Neuronal stem cell (in vitro differentiated cells): ENCODE results near the gene RNF215.
A peak's percentile ranks its signal among the peaks of the same experiment; 100 is the strongest.

Source experiments
- DNase-seq: peaks from one replicate; pipeline ENCODE4 v3.0.0-alpha.2; 2013; ENCODE audit warnings: low spot score
- H2AFZ ChIP-seq: one replicate; pipeline ENCODE4 v1.6.1; 2013; ENCODE audit warnings: mild to moderate bottlenecking, low read length, inconsistent platforms
- H2AK5ac ChIP-seq: 2 replicates; pipeline ENCODE4 v1.6.1; 2013; ENCODE audit warnings: low read depth, mild to moderate bottlenecking, inconsistent platforms, low read length, moderate library complexity, mixed read lengths
- H2BK120ac ChIP-seq: 2 replicates; pipeline ENCODE4 v1.6.1; 2013; ENCODE audit warnings: low read depth, mild to moderate bottlenecking, inconsistent platforms, low read length, moderate library complexity, mixed read lengths
- H2BK12ac ChIP-seq: one replicate; pipeline ENCODE4 v1.6.1; 2013; ENCODE audit warnings: low read length, inconsistent platforms
- H2BK15ac ChIP-seq: 2 replicates; pipeline ENCODE4 v1.6.1; 2013; ENCODE audit warnings: mild to moderate bottlenecking, low read length, inconsistent platforms, mixed read lengths
- H2BK5ac ChIP-seq: one replicate; pipeline ENCODE4 v1.6.1; 2013; ENCODE audit warnings: inconsistent platforms, mild to moderate bottlenecking, low read length, moderate library complexity
- H3K14ac ChIP-seq: one replicate; pipeline ENCODE4 v1.6.1; 2013; ENCODE audit warnings: low read length, inconsistent platforms
- H3K18ac ChIP-seq: 2 replicates; pipeline ENCODE4 v1.6.1; 2013; ENCODE audit warnings: low read length, inconsistent platforms
- H3K23ac ChIP-seq: 2 replicates; pipeline ENCODE4 v1.6.1; 2013; ENCODE audit warnings: low read depth, mild to moderate bottlenecking, mixed read lengths, low read length, inconsistent platforms; ENCODE audit not compliant: poor library complexity
- H3K27ac ChIP-seq: replicated peaks from 3 replicates; pipeline ENCODE4 v1.5.1; 2013; ENCODE audit warnings: low read length, inconsistent platforms
- H3K27me3 ChIP-seq, 3 experiments: 2 replicates each; pipeline ENCODE4 v1.6.1; 2013; ENCODE audit warnings: low read length in 3 of 3, mild to moderate bottlenecking in 2 of 3, inconsistent platforms in 1 of 3, low read depth in 1 of 3, mixed read lengths in 1 of 3, moderate library complexity in 1 of 3; ENCODE audit not compliant: control insufficient read depth in 3 of 3, insufficient read depth in 3 of 3
- H3K36me3 ChIP-seq, 2 donors: replicated peaks in 1 of 2; 2 replicates each; pipeline ENCODE4 v1.6.1; 2013; ENCODE audit warnings: low read length in 2 of 2; ENCODE audit not compliant: control insufficient read depth in 2 of 2, insufficient read depth in 2 of 2
- H3K4ac ChIP-seq: 2 replicates; pipeline ENCODE4 v1.6.1; 2013; ENCODE audit warnings: inconsistent platforms, mild to moderate bottlenecking, low read length, moderate library complexity
- H3K4me1 ChIP-seq, 2 donors: 1 replicate in 1 of 2; 2 replicates in 1 of 2; pipeline ENCODE4 v1.6.1; 2013; ENCODE audit warnings: low read length in 2 of 2, low read depth in 1 of 2; ENCODE audit not compliant: control insufficient read depth in 2 of 2, insufficient read depth in 1 of 2
- H3K4me2 ChIP-seq: one replicate; pipeline ENCODE4 v1.6.1; 2013; ENCODE audit warnings: mild to moderate bottlenecking, low read length, inconsistent platforms; ENCODE audit not compliant: insufficient read depth, poor library complexity, severe bottlenecking
- H3K4me3 ChIP-seq, 2 donors: 2 replicates each; pipeline ENCODE4 v1.5.1; 2013; ENCODE audit warnings: low read length in 2 of 2, mild to moderate bottlenecking in 2 of 2, inconsistent platforms in 1 of 2, moderate library complexity in 1 of 2
- H3K79me1 ChIP-seq: one replicate; pipeline ENCODE4 v1.6.1; 2013; ENCODE audit warnings: low read depth, mild to moderate bottlenecking, inconsistent platforms, low read length, moderate library complexity
- H3K9ac ChIP-seq: one replicate; pipeline ENCODE4 v1.6.1; 2013; ENCODE audit warnings: mild to moderate bottlenecking, low read depth, low read length, inconsistent platforms; ENCODE audit not compliant: poor library complexity
- H3K9me3 ChIP-seq, 2 donors: replicated peaks in 1 of 2; 2 replicates each; pipeline versions ENCODE3 to v1.6.1; 2013; ENCODE audit warnings: low read length in 2 of 2, mild to moderate bottlenecking in 2 of 2, inconsistent platforms in 1 of 2, low read depth in 1 of 2, mixed read lengths in 1 of 2, moderate library complexity in 1 of 2; ENCODE audit not compliant: control insufficient read depth in 2 of 2, insufficient read depth in 1 of 2
- H4K8ac ChIP-seq: one replicate; pipeline ENCODE4 v1.6.1; 2013; ENCODE audit warnings: low read depth, mild to moderate bottlenecking, inconsistent platforms, low read length, moderate library complexity
- H4K91ac ChIP-seq: one replicate; pipeline ENCODE4 v1.6.1; 2013; ENCODE audit warnings: low read length, low read depth, mild to moderate bottlenecking, inconsistent platforms; ENCODE audit not compliant: poor library complexity
- WGBS, 2 donors: extraction: QIAGEN DNeasy Blood & Tissue Kit; methylation state at CpG; one replicate each; pipeline ENCODE4 v1.1.7; 2013; ENCODE audit warnings: missing lambda C conversion rate in 2 of 2, mixed read lengths in 1 of 2; ENCODE audit not compliant: insufficient read length in 2 of 2, insufficient replicate concordance in 1 of 2; ENCODE audit errors: extremely low coverage in 2 of 2; 5-methylcytosine and 5-hydroxymethylcytosine counted together

The RNF215 gene

DNA sequence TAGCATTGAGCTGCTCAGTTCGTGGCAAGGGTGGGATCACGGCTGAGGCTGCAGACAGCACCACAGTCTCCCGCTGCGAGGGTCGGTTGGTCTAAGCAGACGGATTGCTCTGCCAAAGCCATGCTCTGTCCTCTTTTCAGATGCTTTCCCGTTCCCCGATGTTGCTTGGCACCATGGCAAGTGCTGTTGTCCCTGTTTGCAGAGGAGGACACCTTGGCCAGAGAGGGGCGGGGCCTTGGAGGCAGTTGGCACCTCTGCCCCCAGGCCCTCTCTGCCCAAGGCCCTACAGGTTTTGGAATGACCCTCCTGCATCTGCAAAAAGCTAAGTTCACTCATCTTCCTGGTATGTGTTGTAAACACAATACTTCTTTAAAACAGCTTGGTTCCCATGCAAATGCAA, 18.8 kb downstream of the RNF215 start:
- Histone ChIP-seq H2AK5ac (no peak overlapping the region), H2BK15ac (no peak overlapping the region), H3K27ac (no peak overlapping the region), H3K4me3 (peak overlapping the region in 1 of 2 donors; percentile 53), H3K23ac (no peak overlapping the region), H3K9ac (no peak overlapping the region), H2AFZ (no peak overlapping the region), H3K4me1 (peaks cover 2 to 5% of the 10 kb centered on the region in 2 donors), H3K4me2 (no peak overlapping the region), H3K27me3 (no peaks in the 10 kb centered on the region), H4K91ac (no peak overlapping the region), H3K4ac (no peak overlapping the region), H4K8ac (no peak overlapping the region), H3K14ac (no peak overlapping the region), H3K18ac (no peak overlapping the region), H2BK120ac (no peak overlapping the region), H3K79me1 (peaks cover 2% of the 10 kb centered on the region), H2BK5ac (no peak overlapping the region), H3K9me3 (no peaks in the 10 kb centered on the region), H2BK12ac (no peak overlapping the region), H3K36me3 (peaks cover 0 to 5% of the 10 kb centered on the region in 2 donors)
- no peak for DNase-seq
- WGBS, 2 donors = no CpG with 5 or more reads among the region's 9 CpGs

DNA sequence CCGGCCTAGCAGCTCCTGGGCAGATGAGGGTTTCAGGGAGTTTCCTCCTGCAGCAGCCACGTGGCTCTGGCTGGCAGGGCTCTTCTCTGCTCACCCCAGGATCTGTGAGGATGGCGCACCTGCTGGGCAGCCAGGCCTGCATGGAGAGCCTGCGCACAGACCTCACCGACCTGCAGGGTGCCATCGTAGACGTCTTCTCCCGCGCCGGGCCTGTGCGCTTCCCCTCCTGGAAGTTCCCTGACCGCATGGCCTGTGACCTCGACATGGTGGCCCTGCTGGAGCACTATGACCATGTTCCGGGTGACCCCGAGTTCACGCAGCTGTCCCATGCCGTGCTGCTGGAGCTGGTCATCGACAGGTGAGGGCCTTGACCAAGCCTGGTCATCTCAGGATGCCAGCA, 21.3 kb downstream of the RNF215 start:
- no peak overlapping the region for H4K8ac ChIP-seq
- H3K27me3 ChIP-seq = no peaks in the 10 kb centered on the region
- peak overlapping the region; percentile 75 for H2BK5ac ChIP-seq
- peak overlapping the region; percentile 56 for H2AK5ac ChIP-seq
- peak overlapping the region; percentile 60 for H3K9ac ChIP-seq
- no peak overlapping the region for H2AFZ ChIP-seq
- no peak overlapping the region for H3K18ac ChIP-seq
- no peak overlapping the region for H2BK12ac ChIP-seq
- H3K36me3 ChIP-seq = peaks cover 0 to 9% of the 10 kb centered on the region in 2 donors
- H3K27ac ChIP-seq = no peak overlapping the region
- H2BK120ac ChIP-seq = no peak overlapping the region
- H3K4me3 ChIP-seq = no peak overlapping the region
- WGBS, 2 donors = no CpG with 5 or more reads among the region's 18 CpGs
- H3K4ac ChIP-seq = no peak overlapping the region
- H3K9me3 ChIP-seq = no peaks in the 10 kb centered on the region
- no peak for DNase-seq
- no peak overlapping the region for H4K91ac ChIP-seq
- H3K23ac ChIP-seq = no peak overlapping the region
- H3K14ac ChIP-seq = no peak overlapping the region
- no peak overlapping the region for H3K4me2 ChIP-seq
- no peak overlapping the region for H2BK15ac ChIP-seq
- H3K4me1 ChIP-seq = peaks cover 0 to 3% of the 10 kb centered on the region in 2 donors
- peaks cover 2% of the 10 kb centered on the region for H3K79me1 ChIP-seq

DNA sequence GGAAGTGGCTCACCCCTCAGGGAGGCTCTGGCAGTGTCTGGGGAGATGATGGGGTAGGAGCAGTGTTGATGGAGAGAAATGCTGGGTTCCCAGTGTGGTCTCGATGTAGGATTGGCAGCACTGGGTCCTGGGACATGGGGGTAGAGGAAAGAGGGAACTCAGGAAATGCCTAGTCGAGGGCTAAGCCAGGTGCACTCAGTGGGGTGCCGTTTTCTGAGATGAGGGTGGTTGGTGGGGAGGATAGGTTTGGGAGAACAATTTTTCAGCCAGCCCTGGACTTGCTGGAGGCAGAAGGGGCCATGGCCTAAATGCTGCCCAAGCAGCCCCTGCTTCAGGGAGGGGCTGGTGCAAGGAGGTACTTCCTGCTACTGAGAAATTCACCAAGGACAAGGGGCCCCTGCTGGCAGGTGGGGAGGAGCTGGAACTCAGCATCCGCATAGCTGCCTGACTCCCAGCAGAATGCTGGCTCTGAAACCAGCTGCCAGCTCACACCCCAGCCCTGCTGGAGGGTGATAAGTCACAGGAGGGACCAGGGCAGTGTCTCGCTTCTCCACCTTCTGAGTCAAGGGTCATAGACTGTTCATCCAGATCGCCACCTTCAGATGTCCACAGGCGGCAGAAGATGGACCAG, 24.4 kb downstream of the RNF215 start:
- Histone ChIP-seq H3K27me3 (no peaks in the 10 kb centered on the region), H3K4me2 (no peak overlapping the region), H2BK5ac (no peak overlapping the region), H2BK15ac (no peak overlapping the region), H2BK120ac (no peak overlapping the region), H3K36me3 (peaks cover 0 to 7% of the 10 kb centered on the region in 2 donors), H4K91ac (no peak overlapping the region), H3K4ac (no peak overlapping the region), H3K9me3 (no peaks in the 10 kb centered on the region), H3K79me1 (no peaks in the 10 kb centered on the region), H4K8ac (no peak overlapping the region), H3K9ac (no peak overlapping the region), H3K4me1 (peaks cover 0 to 5% of the 10 kb centered on the region in 2 donors), H2AFZ (no peak overlapping the region), H3K14ac (no peak overlapping the region), H3K4me3 (no peak overlapping the region), H2BK12ac (no peak overlapping the region), H3K23ac (no peak overlapping the region), H3K18ac (no peak overlapping the region), H3K27ac (no peak overlapping the region), H2AK5ac (no peak overlapping the region)
- WGBS, 2 donors = no CpG with 5 or more reads among the region's 7 CpGs
- DNase-seq = no peak

DNA sequence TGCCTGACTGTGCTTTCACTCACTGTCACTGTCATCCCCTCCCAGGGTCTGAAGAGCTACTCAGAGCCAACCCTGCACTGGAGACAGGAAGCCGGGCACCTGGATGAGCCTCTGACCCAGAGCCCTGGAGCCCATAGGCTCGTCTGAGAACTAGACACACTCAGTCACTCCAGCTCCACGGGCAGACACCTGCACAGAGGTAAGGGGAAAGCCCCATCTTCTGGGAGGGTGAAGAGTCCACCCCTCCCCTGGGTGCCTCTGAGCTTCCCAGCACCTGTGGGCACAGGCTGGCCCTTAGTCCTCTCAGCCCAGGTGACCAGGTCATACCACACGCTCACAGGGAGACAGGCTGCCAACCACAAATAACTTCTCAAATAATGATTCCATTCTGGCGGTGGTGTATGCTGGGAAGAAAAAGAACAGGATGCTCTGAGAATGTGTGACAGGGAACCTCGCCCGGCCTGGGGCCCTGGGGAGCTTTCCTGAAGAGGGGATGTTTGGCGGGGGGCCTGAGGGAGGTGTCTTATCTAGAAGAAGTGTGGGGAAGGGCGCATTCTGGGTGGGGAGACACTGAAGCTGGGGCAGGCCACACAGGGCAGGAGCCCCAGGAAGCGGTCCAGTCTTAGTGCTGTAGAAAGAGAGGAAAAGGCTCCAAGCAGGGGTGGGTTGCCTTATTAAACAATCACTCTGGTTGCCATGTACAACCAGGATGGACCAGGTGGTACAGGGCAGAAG, 25.1 kb downstream of the RNF215 start:
- H2BK15ac ChIP-seq = no peak overlapping the region
- WGBS, 2 donors = no CpG with 5 or more reads among the region's 10 CpGs
- H3K18ac ChIP-seq = no peak overlapping the region
- no peaks in the 10 kb centered on the region for H3K27me3 ChIP-seq
- no peak overlapping the region for H3K23ac ChIP-seq
- no peak overlapping the region for H4K91ac ChIP-seq
- no peak overlapping the region for H2BK120ac ChIP-seq
- no peak overlapping the region for H3K27ac ChIP-seq
- H4K8ac ChIP-seq = no peak overlapping the region
- no peak overlapping the region for H3K9ac ChIP-seq
- DNase-seq = no peak
- H3K79me1 ChIP-seq = no peaks in the 10 kb centered on the region
- no peak overlapping the region for H3K14ac ChIP-seq
- H2BK5ac ChIP-seq = no peak overlapping the region
- H2BK12ac ChIP-seq = no peak overlapping the region
- no peak overlapping the region for H3K4me2 ChIP-seq
- H3K4me3 ChIP-seq = no peak overlapping the region
- no peak overlapping the region for H2AK5ac ChIP-seq
- H3K4ac ChIP-seq = no peak overlapping the region
- H3K36me3 ChIP-seq = peaks cover 0 to 7% of the 10 kb centered on the region in 2 donors
- H3K9me3 ChIP-seq = no peaks in the 10 kb centered on the region
- peaks cover 0 to 5% of the 10 kb centered on the region in 2 donors for H3K4me1 ChIP-seq
- no peak overlapping the region for H2AFZ ChIP-seq
